ENCODE measurements around the gene TBC1D20. TPM values are rescaled to one million over a fixed set of nuclear protein-coding genes. Genes with fewer than 3 reads are reported as not detected.
A peak's percentile ranks its signal among the peaks of the same experiment; 100 is the strongest.
"Not testable (repeated sequence)": the region's sequence is repeated elsewhere in the genome, so short reads cannot be mapped to it uniquely, and the experiment has no call there.

The TBC1D20 gene, protein sequence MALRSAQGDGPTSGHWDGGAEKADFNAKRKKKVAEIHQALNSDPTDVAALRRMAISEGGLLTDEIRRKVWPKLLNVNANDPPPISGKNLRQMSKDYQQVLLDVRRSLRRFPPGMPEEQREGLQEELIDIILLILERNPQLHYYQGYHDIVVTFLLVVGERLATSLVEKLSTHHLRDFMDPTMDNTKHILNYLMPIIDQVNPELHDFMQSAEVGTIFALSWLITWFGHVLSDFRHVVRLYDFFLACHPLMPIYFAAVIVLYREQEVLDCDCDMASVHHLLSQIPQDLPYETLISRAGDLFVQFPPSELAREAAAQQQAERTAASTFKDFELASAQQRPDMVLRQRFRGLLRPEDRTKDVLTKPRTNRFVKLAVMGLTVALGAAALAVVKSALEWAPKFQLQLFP
- total RNA-seq = 23.6 TPM
- polyA plus RNA-seq (ENCODE audit: insufficient read depth in 1 of 8, insufficient read length in 8 of 8, low replicate concordance in 1 of 8) = 10 to 100 TPM; 27.6 to 37.8 (median 30.0) TPM
- long read RNA-seq, donor 1, full-length matches to known transcripts = 1 of 1 reads
- long read RNA-seq, donor 1, partial matches to known transcripts = 0 of 1 reads
- long read RNA-seq, donor 1, other reads (novel, unspliced or antisense) = 0 of 1 reads
- long read RNA-seq, donor 2 = 0 reads
- long read RNA-seq, donor 3, full-length matches to known transcripts = 13 of 19 reads
- long read RNA-seq, donor 3, partial matches to known transcripts = 6 of 19 reads
- long read RNA-seq, donor 3, other reads (novel, unspliced or antisense) = 0 of 19 reads
- long read RNA-seq, donor 4, full-length matches to known transcripts = 2 of 2 reads
- long read RNA-seq, donor 4, partial matches to known transcripts = 0 of 2 reads
- long read RNA-seq, donor 4, other reads (novel, unspliced or antisense) = 0 of 2 reads
- long read RNA-seq, donor 5, full-length matches to known transcripts = 14 of 14 reads
- long read RNA-seq, donor 5, partial matches to known transcripts = 0 of 14 reads
- long read RNA-seq, donor 5, other reads (novel, unspliced or antisense) = 0 of 14 reads
- long read RNA-seq, donor 6, full-length matches to known transcripts = 7 of 7 reads
- long read RNA-seq, donor 6, partial matches to known transcripts = 0 of 7 reads
- long read RNA-seq, donor 6, other reads (novel, unspliced or antisense) = 0 of 7 reads
- long read RNA-seq, donor 7, full-length matches to known transcripts = 8 of 8 reads
- long read RNA-seq, donor 7, partial matches to known transcripts = 0 of 8 reads
- long read RNA-seq, donor 7, other reads (novel, unspliced or antisense) = 0 of 8 reads
- long read RNA-seq, donor 8, full-length matches to known transcripts = 2 of 2 reads
- long read RNA-seq, donor 8, partial matches to known transcripts = 0 of 2 reads
- long read RNA-seq, donor 8, other reads (novel, unspliced or antisense) = 0 of 2 reads
- long read RNA-seq, donor 9, full-length matches to known transcripts = 5 of 5 reads
- long read RNA-seq, donor 9, partial matches to known transcripts = 0 of 5 reads
- long read RNA-seq, donor 9, other reads (novel, unspliced or antisense) = 0 of 5 reads
- long read RNA-seq, donor 10, full-length matches to known transcripts = 13 of 13 reads
- long read RNA-seq, donor 10, partial matches to known transcripts = 0 of 13 reads
- long read RNA-seq, donor 10, other reads (novel, unspliced or antisense) = 0 of 13 reads
- long read RNA-seq, donor 11, full-length matches to known transcripts = 1 of 1 reads
- long read RNA-seq, donor 11, partial matches to known transcripts = 0 of 1 reads
- long read RNA-seq, donor 11, other reads (novel, unspliced or antisense) = 0 of 1 reads

DNA sequence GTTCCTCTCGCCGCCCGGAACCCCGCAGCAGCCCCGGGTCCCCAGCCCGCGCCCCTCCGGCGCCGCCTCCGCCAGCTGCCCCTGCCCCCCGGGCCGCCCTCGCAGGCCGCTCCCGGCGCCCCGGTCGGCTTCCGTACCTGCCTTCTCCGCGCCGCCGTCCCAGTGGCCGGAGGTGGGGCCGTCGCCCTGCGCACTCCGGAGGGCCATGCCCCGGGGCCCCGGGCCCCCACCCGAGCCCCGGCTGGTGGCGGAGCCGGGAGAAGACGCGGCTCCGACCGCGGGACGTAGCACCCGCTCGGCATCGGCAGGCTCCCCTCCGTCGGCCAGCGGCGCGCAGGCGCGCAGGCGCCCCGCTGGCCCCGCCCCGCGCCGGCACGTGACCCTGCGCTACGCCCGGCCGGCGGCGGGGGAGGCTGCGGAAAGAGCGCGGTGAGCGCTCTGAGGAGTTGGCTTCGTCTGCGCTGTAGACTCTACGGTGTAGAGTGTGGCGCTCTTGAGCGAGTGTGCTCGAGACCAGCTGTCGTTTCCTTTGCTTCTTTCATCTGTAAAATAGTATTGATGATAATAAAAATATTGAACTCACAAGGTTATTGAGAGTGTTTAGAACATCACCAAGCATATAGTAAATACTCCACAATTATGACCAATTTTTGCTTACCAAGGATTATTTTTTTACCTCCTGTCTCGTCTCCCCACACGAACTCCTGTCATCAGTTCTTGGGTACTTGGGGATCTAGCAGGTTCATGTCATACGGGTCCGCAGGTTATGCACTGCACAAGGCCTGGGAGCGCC is at the start of gene TBC1D20:
TBC1D20 (minus strand) TSS at position 335 of the 793 bp plus-strand sequence; CDS start at position 207, 128 bp downstream.
- peak; percentile 97 for DNase-seq
- Histone ChIP-seq H3K4me1 (ENCODE audit: control insufficient read depth, insufficient read depth, low read length) (peaks cover 15% of the 10 kb centered on the region), H3K27me3 (ENCODE audit: control insufficient read depth, insufficient read depth, low read length) (peaks cover 2% of the 10 kb centered on the region), H3K27ac (ENCODE audit: low read length) (peak within 1 kb of the TSS; percentile 87), H3K4me3 (ENCODE audit: low read length) (peak within 1 kb of the TSS; percentile 88), H3K36me3 (ENCODE audit: control insufficient read depth, insufficient read depth, low read length) (peaks cover 2% of the 10 kb centered on the region), H3K9me3 (replicated peaks; ENCODE audit: control insufficient read depth, low read depth, low read length) (peaks cover 1% of the 10 kb centered on the region)
- WGBS (ENCODE audit: insufficient coverage) = under 1% methylated on average over 67 of the region's 80 CpGs

DNA sequence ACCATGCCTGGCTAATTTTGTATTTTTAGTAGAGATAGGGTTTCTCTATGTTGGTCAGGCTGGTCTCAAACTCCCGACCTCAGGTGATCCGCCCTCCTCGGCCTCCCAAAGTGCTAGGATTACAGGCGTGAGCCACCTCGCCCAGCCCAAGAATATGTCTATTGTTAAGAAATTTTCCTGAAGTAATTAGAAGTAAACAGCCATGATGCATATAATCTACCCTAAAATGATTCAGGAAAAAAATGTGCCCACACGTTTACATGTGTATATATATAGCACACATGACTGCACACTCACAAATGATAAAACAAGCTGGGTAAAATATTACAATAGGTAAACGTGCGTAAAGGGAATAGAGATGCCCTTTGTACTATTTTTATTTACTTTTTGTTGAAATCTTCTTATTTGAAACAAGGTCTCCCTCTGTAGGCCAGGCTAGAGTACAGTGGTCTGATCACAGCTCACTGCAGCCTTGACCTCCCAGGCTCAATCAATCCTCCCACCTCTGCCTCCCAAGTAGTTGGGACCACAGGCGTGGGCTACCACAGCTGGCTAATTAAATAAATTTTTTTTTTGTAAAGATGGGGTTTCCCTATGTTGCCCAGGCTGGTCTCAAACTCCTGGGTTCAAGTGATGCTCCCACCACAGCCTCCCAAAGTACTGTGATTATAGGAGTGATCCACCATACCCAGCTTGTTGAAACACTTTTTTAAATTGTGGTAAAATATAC is 48.2 kb upstream of the TBC1D20 start:
- H3K4me1 ChIP-seq (ENCODE audit: control insufficient read depth, insufficient read depth, low read length); H3K4me3 ChIP-seq (ENCODE audit: low read length); H3K27ac ChIP-seq (ENCODE audit: low read length); DNase-seq; H3K9me3 ChIP-seq (replicated peaks; ENCODE audit: control insufficient read depth, low read depth, low read length); H3K27me3 ChIP-seq (ENCODE audit: control insufficient read depth, insufficient read depth, low read length): not testable (repeated sequence)
- no CpG with 5 or more reads among the region's 9 CpGs for WGBS (ENCODE audit: insufficient coverage)
- H3K36me3 ChIP-seq (ENCODE audit: control insufficient read depth, insufficient read depth, low read length) = peaks cover 25% of the 10 kb centered on the region

DNA sequence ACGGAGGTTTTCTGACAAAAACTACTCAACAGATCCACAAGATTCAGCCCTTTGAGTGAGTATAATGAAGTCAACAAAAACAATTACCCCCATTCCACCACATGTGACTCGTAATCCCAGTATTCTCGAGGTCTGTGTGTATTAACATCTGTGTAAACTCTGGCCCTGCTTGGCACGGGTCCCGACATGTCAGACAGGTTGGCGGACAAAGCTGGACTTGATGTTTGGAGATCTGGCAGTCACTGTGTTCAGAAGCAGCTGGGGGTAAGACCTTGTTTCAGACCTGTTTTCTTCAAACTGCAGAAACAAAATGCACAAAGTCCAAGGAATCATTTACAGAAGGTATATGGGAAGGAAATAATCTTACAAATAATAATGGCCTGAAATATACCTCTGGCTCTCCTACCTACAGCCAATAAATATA is 46.0 kb upstream of the TBC1D20 start:
- H3K4me1 ChIP-seq (ENCODE audit: control insufficient read depth, insufficient read depth, low read length) = not testable (repeated sequence)
- no CpG with 5 or more reads among the region's 6 CpGs for WGBS (ENCODE audit: insufficient coverage)

DNA sequence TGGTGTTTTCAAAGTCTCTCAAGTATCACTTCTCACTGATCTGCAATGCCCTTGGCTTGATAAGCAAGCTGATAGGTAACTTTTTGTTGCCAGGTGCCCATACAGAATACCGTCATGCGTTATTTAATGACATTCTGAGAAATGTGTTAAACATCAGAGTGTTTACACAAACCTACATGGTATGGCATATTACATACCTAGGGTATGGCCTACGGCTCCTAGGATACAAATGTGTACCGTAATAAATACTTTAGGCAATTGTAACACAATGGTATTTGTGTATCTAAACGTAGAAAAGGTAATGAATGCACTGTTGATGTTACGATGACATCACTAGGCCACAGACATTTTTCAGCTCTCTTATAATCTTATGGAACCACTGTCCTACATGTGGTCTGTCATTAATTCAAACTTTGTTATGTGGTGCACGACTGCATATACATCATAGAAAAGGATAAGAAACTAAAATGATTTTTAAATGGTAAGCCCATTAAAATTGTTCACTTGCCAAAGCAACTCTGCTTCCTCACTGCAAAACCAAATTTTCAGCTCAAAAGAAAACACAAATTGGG is 45.5 kb upstream of the TBC1D20 start:
- no peak overlapping the region for H3K4me3 ChIP-seq (ENCODE audit: low read length)
- WGBS (ENCODE audit: insufficient coverage) = no CpG with 5 or more reads among the region's 7 CpGs
- DNase-seq = no peak
- no peak overlapping the region for H3K27ac ChIP-seq (ENCODE audit: low read length)
- no peaks in the 10 kb centered on the region for H3K9me3 ChIP-seq (replicated peaks; ENCODE audit: control insufficient read depth, low read depth, low read length)
- no peaks in the 10 kb centered on the region for H3K27me3 ChIP-seq (ENCODE audit: control insufficient read depth, insufficient read depth, low read length)
- H3K4me1 ChIP-seq (ENCODE audit: control insufficient read depth, insufficient read depth, low read length) = no peaks in the 10 kb centered on the region
- H3K36me3 ChIP-seq (ENCODE audit: control insufficient read depth, insufficient read depth, low read length) = peaks cover 38% of the 10 kb centered on the region

More for the DNA sequence above, 46.0 kb upstream of the TBC1D20 start:
- H3K4me3 ChIP-seq (ENCODE audit: low read length); H3K9me3 ChIP-seq (replicated peaks; ENCODE audit: control insufficient read depth, low read depth, low read length); DNase-seq; H3K27me3 ChIP-seq (ENCODE audit: control insufficient read depth, insufficient read depth, low read length); H3K27ac ChIP-seq (ENCODE audit: low read length): not testable (repeated sequence)
- H3K36me3 ChIP-seq (ENCODE audit: control insufficient read depth, insufficient read depth, low read length) = peaks cover 33% of the 10 kb centered on the region

DNA sequence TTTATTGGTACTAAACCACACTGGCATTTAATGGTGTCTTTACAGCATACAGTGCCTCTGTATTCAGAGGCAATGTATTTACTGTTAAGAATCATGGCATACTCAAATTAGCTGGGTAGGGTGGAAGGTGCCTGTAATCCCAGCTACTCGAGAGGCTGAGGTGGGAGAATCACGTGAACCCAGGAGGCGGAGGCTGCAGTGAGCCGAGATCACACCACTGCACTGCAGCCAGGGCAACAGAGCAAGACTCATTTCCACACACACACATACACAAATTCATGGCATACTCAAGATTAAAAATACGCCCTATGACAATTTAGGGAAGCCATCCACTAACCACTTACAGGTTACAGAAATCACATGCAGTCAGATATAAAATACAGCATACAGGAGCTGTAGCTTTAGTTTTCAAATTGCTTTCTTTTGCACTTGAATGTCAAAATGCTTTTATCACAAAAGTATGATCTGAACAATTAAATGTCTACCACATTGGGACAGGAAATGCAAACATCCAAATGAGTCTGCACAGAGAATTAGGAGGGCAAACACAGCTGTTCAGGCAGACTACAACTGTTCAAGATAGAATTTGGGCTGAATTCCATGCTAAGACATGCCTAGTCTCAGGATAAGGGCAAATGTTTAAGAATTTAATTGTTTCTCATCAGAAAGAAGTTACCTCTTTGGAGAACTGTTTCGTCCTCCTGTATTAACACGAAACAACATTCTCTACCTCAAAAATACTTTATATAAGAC is 44.8 kb upstream of the TBC1D20 start:
- no peaks in the 10 kb centered on the region for H3K27me3 ChIP-seq (ENCODE audit: control insufficient read depth, insufficient read depth, low read length)
- no peak overlapping the region for H3K4me3 ChIP-seq (ENCODE audit: low read length)
- H3K27ac ChIP-seq (ENCODE audit: low read length) = no peak overlapping the region
- peaks cover 43% of the 10 kb centered on the region for H3K36me3 ChIP-seq (ENCODE audit: control insufficient read depth, insufficient read depth, low read length)
- H3K4me1 ChIP-seq (ENCODE audit: control insufficient read depth, insufficient read depth, low read length) = no peaks in the 10 kb centered on the region
- WGBS (ENCODE audit: insufficient coverage) = no CpG with 5 or more reads among the region's 7 CpGs
- H3K9me3 ChIP-seq (replicated peaks; ENCODE audit: control insufficient read depth, low read depth, low read length) = no peaks in the 10 kb centered on the region
- no peak for DNase-seq

DNA sequence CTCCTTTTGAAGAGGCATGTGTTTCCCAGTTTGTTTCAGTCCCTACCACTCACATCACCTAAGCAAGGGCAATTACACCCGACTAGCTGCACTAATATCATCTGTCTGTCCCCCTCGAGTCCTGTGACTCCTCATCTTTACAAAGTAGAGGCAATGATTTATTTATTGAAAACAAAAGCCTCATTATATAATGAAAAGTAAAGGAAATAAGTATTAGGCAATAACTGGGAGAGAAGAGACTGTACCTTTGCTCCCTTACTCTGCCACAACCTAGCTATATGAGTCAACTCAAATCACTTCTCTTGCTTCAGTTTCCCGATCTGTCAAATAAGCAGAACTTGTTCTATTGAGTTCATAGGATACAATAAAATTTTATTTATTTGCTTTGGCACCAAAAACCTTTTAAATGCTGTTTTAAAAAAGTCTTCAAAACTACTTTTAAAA is 42.3 kb upstream of the TBC1D20 start:
- WGBS (ENCODE audit: insufficient coverage) = no CpG with 5 or more reads among the region's 3 CpGs
- H3K27ac ChIP-seq (ENCODE audit: low read length) = no peak overlapping the region
- no peak overlapping the region for H3K4me3 ChIP-seq (ENCODE audit: low read length)
- H3K36me3 ChIP-seq (ENCODE audit: control insufficient read depth, insufficient read depth, low read length) = peaks cover 50% of the 10 kb centered on the region
- no peaks in the 10 kb centered on the region for H3K4me1 ChIP-seq (ENCODE audit: control insufficient read depth, insufficient read depth, low read length)
- H3K9me3 ChIP-seq (replicated peaks; ENCODE audit: control insufficient read depth, low read depth, low read length) = no peaks in the 10 kb centered on the region
- H3K27me3 ChIP-seq (ENCODE audit: control insufficient read depth, insufficient read depth, low read length) = no peaks in the 10 kb centered on the region
- DNase-seq = no peak

DNA sequence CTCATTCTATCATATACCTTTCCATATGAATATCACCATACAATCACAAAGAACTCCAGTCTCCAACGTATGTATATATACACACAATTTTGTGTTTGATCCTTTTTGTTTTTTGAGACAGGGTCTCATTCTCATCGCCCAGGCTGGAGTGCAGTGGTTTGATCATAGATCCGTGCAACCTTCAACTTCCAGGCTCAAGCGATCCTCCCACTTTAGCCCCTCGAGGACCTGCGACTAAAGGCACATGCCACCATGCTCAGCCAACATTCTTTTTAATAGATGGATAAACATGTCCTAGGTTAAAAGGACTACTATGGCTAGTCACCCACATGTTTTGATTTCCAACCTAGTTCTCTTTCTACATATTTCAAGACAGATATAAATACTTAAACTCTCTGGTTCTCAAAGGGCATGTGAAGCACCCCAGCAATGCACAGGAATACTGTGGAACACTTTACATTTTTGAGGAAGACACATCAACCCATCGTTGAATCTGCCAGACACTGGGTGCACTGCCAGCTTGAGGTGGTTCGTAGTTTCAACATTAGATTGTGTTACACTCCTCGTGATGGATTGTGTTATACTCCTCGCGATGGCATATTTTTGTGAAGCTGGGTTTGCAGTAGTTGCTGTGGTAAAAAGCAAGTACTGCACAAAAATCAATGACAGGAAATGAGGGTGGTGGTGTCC is 40.9 kb upstream of the TBC1D20 start:
- no peak for DNase-seq
- H3K27ac ChIP-seq (ENCODE audit: low read length) = no peak overlapping the region
- no peak overlapping the region for H3K4me3 ChIP-seq (ENCODE audit: low read length)
- peaks cover 57% of the 10 kb centered on the region for H3K36me3 ChIP-seq (ENCODE audit: control insufficient read depth, insufficient read depth, low read length)
- H3K4me1 ChIP-seq (ENCODE audit: control insufficient read depth, insufficient read depth, low read length) = no peaks in the 10 kb centered on the region
- no peaks in the 10 kb centered on the region for H3K27me3 ChIP-seq (ENCODE audit: control insufficient read depth, insufficient read depth, low read length)
- 98% methylated on average over 7 of the region's 11 CpGs for WGBS (ENCODE audit: insufficient coverage)
- no peaks in the 10 kb centered on the region for H3K9me3 ChIP-seq (replicated peaks; ENCODE audit: control insufficient read depth, low read depth, low read length)
